ENCODE measurements around the gene SFSWAP. TPM values are rescaled to one million over a fixed set of nuclear protein-coding genes. Genes with fewer than 3 reads are reported as not detected.

Gene SFSWAP
- polyA plus RNA-seq, 2 of the 4 experiments (the other 2 are of a cell fraction): 21.8 to 23.5 TPM

DNA sequence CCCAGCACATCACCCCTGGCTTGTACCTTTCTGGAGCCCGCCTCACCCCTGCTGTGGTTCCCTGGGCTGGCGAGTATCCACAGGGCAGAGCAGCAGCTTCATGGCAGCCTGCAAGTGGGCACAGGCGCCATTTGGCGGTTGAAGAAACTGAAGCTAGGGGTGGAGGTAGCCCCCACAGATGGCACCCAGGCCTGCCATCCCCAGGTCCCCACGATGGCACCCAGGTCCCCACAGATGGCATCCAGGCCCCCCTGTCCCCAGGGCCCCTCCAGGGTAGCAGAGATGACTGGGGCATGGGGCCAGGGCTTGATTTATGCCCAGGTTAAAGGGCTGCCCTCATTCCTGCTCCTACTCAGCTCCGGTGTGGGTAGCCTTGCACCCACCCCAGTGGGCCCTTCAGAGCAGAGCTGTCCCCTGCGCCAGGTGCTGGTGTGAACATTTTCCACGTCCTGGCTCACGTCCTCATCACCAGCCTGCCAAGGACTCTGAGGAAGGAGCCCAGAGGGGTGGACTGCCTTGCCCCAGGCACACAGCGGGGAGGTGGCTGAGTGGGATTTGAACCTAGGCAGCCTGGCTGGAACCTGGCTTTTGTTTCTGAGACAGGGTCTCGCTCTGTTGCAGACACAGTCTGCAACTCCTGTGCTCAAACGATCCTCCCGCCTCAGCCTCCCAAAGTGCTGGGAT, 126.0 kb downstream of the SFSWAP start (continued):
- TF ChIP-seq, protein P1, sequence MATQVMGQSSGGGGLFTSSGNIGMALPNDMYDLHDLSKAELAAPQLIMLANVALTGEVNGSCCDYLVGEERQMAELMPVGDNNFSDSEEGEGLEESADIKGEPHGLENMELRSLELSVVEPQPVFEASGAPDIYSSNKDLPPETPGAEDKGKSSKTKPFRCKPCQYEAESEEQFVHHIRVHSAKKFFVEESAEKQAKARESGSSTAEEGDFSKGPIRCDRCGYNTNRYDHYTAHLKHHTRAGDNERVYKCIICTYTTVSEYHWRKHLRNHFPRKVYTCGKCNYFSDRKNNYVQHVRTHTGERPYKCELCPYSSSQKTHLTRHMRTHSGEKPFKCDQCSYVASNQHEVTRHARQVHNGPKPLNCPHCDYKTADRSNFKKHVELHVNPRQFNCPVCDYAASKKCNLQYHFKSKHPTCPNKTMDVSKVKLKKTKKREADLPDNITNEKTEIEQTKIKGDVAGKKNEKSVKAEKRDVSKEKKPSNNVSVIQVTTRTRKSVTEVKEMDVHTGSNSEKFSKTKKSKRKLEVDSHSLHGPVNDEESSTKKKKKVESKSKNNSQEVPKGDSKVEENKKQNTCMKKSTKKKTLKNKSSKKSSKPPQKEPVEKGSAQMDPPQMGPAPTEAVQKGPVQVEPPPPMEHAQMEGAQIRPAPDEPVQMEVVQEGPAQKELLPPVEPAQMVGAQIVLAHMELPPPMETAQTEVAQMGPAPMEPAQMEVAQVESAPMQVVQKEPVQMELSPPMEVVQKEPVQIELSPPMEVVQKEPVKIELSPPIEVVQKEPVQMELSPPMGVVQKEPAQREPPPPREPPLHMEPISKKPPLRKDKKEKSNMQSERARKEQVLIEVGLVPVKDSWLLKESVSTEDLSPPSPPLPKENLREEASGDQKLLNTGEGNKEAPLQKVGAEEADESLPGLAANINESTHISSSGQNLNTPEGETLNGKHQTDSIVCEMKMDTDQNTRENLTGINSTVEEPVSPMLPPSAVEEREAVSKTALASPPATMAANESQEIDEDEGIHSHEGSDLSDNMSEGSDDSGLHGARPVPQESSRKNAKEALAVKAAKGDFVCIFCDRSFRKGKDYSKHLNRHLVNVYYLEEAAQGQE (IDR thresholded peaks at IDR 0.05): no peak

DNA sequence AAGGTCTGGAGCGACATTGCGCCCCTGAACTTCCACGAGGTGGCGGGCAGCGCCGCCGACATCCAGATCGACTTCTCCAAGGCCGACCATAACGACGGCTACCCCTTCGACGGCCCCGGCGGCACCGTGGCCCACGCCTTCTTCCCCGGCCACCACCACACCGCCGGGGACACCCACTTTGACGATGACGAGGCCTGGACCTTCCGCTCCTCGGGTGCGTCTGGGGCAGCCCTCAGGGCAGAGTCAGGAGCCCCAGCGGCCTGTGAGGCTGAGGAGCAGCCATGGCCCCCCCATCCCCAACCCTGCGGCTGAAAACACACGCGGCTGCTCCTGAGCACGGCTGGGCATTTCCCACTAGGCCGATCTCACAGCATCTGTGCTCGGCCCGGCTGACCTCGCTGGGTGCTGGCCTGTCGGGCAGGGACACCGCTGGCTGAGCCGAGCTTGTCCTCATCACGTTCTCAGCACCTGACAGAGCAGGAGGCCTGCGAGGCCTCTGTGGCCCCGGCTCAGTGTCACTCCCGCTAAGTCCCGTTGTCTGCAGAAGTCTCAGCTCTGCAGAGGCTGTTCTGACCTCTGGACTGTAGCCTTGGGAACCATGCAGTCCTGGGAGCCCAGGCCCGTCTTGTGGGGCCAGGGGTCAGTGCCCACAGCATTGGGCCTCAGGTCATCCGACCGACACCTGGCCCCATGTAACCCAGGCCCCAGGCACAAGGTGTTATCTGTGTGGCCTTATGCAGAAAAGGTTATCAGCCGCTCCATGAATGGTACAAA, 129.9 kb downstream of the SFSWAP start:
- Histone ChIP-seq H3K4me3 (no peak overlapping the region), H3K4me2 (no peak overlapping the region), H3K9me3 (no peaks in the 10 kb centered on the region), H3K4me1 (no peaks in the 10 kb centered on the region), H3K27ac (no peak overlapping the region)
- ATAC-seq: no peak
- 95% methylated on average over 41 of the region's 46 CpGs for WGBS (ENCODE audit: missing lambda C conversion rate)
- no peak for FAIRE-seq
- ChIA-PET CTCF (interaction anchor here (1.0 kb wide), 2 partner anchors 9 to 11 kb away, joined by 3 to 4 read pairs; no protein-coding TSS in a partner anchor), POLR2A (no interaction called here)
- no peak for TF ChIP-seq FOSB (CRISPR knock-in tag; IDR thresholded peaks at IDR 0.05)
- TF ChIP-seq, protein P2, sequence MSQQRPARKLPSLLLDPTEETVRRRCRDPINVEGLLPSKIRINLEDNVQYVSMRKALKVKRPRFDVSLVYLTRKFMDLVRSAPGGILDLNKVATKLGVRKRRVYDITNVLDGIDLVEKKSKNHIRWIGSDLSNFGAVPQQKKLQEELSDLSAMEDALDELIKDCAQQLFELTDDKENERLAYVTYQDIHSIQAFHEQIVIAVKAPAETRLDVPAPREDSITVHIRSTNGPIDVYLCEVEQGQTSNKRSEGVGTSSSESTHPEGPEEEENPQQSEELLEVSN (IDR thresholded peaks at IDR 0.05; ENCODE audit: borderline replicate concordance, low read depth): no peak
- no peak for TF ChIP-seq POLR2AphosphoS2 (conservative IDR thresholded peaks at IDR 0.05; ENCODE audit: low read length)
- no peak for TF ChIP-seq ZNF302 (CRISPR knock-in tag; IDR thresholded peaks at IDR 0.05)
- TF ChIP-seq, protein P3, sequence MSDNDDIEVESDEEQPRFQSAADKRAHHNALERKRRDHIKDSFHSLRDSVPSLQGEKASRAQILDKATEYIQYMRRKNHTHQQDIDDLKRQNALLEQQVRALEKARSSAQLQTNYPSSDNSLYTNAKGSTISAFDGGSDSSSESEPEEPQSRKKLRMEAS (IDR thresholded peaks at IDR 0.05): no peak
- TF ChIP-seq ZFP36 (IDR thresholded peaks at IDR 0.05; ENCODE audit: borderline replicate concordance, partially characterized antibody): no peak
- TF ChIP-seq FOSL2 (IDR thresholded peaks at IDR 0.05): no peak
- no peak for TF ChIP-seq FOSL2 (CRISPR knock-in tag; IDR thresholded peaks at IDR 0.05)
- TF ChIP-seq FOXS1 (CRISPR knock-in tag; IDR thresholded peaks at IDR 0.05): no peak
- no peak for TF ChIP-seq RNF2 (IDR thresholded peaks at IDR 0.05; ENCODE audit: borderline replicate concordance, low read depth)
- TF ChIP-seq JUN (IDR thresholded peaks at IDR 0.05): no peak
- TF ChIP-seq KDM5A (IDR thresholded peaks at IDR 0.05): no peak
- TF ChIP-seq RAD21 (conservative IDR thresholded peaks at IDR 0.05 in 1 of 2, IDR thresholded peaks at IDR 0.05 in 1 of 2): no peak
- no peak for TF ChIP-seq BHLHE40 (IDR thresholded peaks at IDR 0.05; ENCODE audit: low read depth, low read length)
- TF ChIP-seq TFCP2L1 (CRISPR knock-in tag; IDR thresholded peaks at IDR 0.05): no peak
- TF ChIP-seq, protein P4, sequence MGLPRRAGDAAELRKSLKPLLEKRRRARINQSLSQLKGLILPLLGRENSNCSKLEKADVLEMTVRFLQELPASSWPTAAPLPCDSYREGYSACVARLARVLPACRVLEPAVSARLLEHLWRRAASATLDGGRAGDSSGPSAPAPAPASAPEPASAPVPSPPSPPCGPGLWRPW (IDR thresholded peaks at IDR 0.05): no peak
- TF ChIP-seq NFE2L2 (conservative IDR thresholded peaks at IDR 0.05; ENCODE audit: low read length): no peak
- no peak for TF ChIP-seq HEYL (CRISPR knock-in tag; IDR thresholded peaks at IDR 0.05)
- no peak for TF ChIP-seq CEBPB (IDR thresholded peaks at IDR 0.05)
- DNase-seq (ENCODE audit: low read depth in 1 of 2, low spot score in 1 of 2): no peak

Data from A549 (cell line).